ENCODE data around the gene PLD5.
"Not testable (repeated sequence)": the region's sequence is repeated elsewhere in the genome, so short reads cannot be mapped to it uniquely, and the experiment has no call there.

Gene PLD5

GRCh38 chr1:242489545-242489944 lies 35.0 kb downstream of the PLD5 start:
- no peak for DNase-seq (ENCODE audit: low spot score)

GRCh38 chr1:242477944-242478343 lies 46.6 kb downstream of the PLD5 start:
- DNase-seq (ENCODE audit: low spot score), result no peak

GRCh38 chr1:242470774-242471173 lies 53.7 kb downstream of the PLD5 start:
- DNase-seq (ENCODE audit: low spot score), result no peak

- DNase-seq (ENCODE audit: low spot score), result no peak
Observed at GRCh38 chr1:242468784-242469183, 55.7 kb downstream of the PLD5 start.

- no peak for DNase-seq (ENCODE audit: low spot score)
Observed at GRCh38 chr1:242467556-242468145, 56.8 kb downstream of the PLD5 start.

- no peak for DNase-seq (ENCODE audit: low spot score)
Observed at GRCh38 chr1:242462867-242463266, 61.6 kb downstream of the PLD5 start.

- DNase-seq (ENCODE audit: low spot score), result not testable (repeated sequence)
Observed at GRCh38 chr1:242459740-242460139, 64.8 kb downstream of the PLD5 start.

- DNase-seq (ENCODE audit: low spot score), result no peak
Observed at GRCh38 chr1:242456726-242457269, 67.7 kb downstream of the PLD5 start.

GRCh38 chr1:242455052-242455361 lies 69.5 kb downstream of the PLD5 start:
- no peak for DNase-seq (ENCODE audit: low spot score)

GRCh38 chr1:242454262-242455051 lies 70.0 kb downstream of the PLD5 start:
- DNase-seq (ENCODE audit: low spot score), result no peak

GRCh38 chr1:242452573-242452972 lies 71.9 kb downstream of the PLD5 start:
- no peak for DNase-seq (ENCODE audit: low spot score)

- DNase-seq (ENCODE audit: low spot score), result no peak
Observed at GRCh38 chr1:242449661-242450060, 74.8 kb downstream of the PLD5 start.

GRCh38 chr1:242448910-242449645 lies 75.4 kb downstream of the PLD5 start:
- no peak for DNase-seq (ENCODE audit: low spot score)

GRCh38 chr1:242447689-242448088 lies 76.8 kb downstream of the PLD5 start:
- DNase-seq (ENCODE audit: low spot score), result no peak

GRCh38 chr1:242440757-242441156 lies 83.7 kb downstream of the PLD5 start:
- no peak for DNase-seq (ENCODE audit: low spot score)

GRCh38 chr1:242435200-242435599 lies 89.3 kb downstream of the PLD5 start:
- DNase-seq (ENCODE audit: low spot score), result no peak

- no peak for DNase-seq (ENCODE audit: low spot score)
Observed at GRCh38 chr1:242432491-242433095, 91.9 kb downstream of the PLD5 start.

- no peak for DNase-seq (ENCODE audit: low spot score)
Observed at GRCh38 chr1:242431786-242432185, 92.7 kb downstream of the PLD5 start.

GRCh38 chr1:242430956-242431355 lies 93.5 kb downstream of the PLD5 start:
- no peak for DNase-seq (ENCODE audit: low spot score)

GRCh38 chr1:242428399-242429190 lies 95.9 kb downstream of the PLD5 start:
- no peak for DNase-seq (ENCODE audit: low spot score)

GRCh38 chr1:242427519-242427918 lies 97.0 kb downstream of the PLD5 start:
- no peak for DNase-seq (ENCODE audit: low spot score)

All from left forelimb (tissue), 1 donor.